Measurements from ENCODE around the gene RIMS4. TPM values are rescaled to one million over a fixed set of nuclear protein-coding genes. Genes with fewer than 3 reads are reported as not detected.

Gene RIMS4
- total RNA-seq, 1 experiment from 2014 or later: 0.02 TPM

- DNase-seq (ENCODE audit: low read depth): no peak
Observed at GRCh38 chr20:44796311-44796710, 14.0 kb downstream of the RIMS4 start.

GRCh38 chr20:44795836-44796235 is 14.5 kb downstream of the RIMS4 start:
- DNase-seq (ENCODE audit: low read depth): no peak

GRCh38 chr20:44792796-44793195 is 17.6 kb downstream of the RIMS4 start:
- DNase-seq (ENCODE audit: low read depth): no peak

- no peak for DNase-seq (ENCODE audit: low read depth)
Observed at GRCh38 chr20:44790638-44791393, 19.5 kb downstream of the RIMS4 start.

GRCh38 chr20:44788706-44789456 is 21.5 kb downstream of the RIMS4 start:
- no peak for DNase-seq (ENCODE audit: low read depth)

- no peak for DNase-seq (ENCODE audit: low read depth)
Observed at GRCh38 chr20:44787299-44787698, 23.0 kb downstream of the RIMS4 start.

GRCh38 chr20:44785768-44786167 is 24.6 kb downstream of the RIMS4 start:
- DNase-seq (ENCODE audit: low read depth): peak; percentile 25

GRCh38 chr20:44784688-44785087 is 25.7 kb downstream of the RIMS4 start:
- DNase-seq (ENCODE audit: low read depth): no peak

- DNase-seq (ENCODE audit: low read depth): no peak
Observed at GRCh38 chr20:44781791-44782190, 28.6 kb downstream of the RIMS4 start.

- DNase-seq (ENCODE audit: low read depth): no peak
Observed at GRCh38 chr20:44781118-44781517, 29.2 kb downstream of the RIMS4 start.

GRCh38 chr20:44780226-44780625 is 30.1 kb downstream of the RIMS4 start:
- DNase-seq (ENCODE audit: low read depth): peak; percentile 61

- DNase-seq (ENCODE audit: low read depth): peak; percentile 43
Observed at GRCh38 chr20:44776980-44777379, 33.4 kb downstream of the RIMS4 start.

- no peak for DNase-seq (ENCODE audit: low read depth)
Observed at GRCh38 chr20:44773070-44773829, 37.1 kb downstream of the RIMS4 start.

- DNase-seq (ENCODE audit: low read depth): no peak
Observed at GRCh38 chr20:44772636-44773035, 37.7 kb downstream of the RIMS4 start.

- no peak for DNase-seq (ENCODE audit: low read depth)
Observed at GRCh38 chr20:44771172-44771535, 39.2 kb downstream of the RIMS4 start.

- no peak for DNase-seq (ENCODE audit: low read depth)
Observed at GRCh38 chr20:44770484-44771171, 39.7 kb downstream of the RIMS4 start.

- DNase-seq (ENCODE audit: low read depth): no peak
Observed at GRCh38 chr20:44769481-44769863, 40.9 kb downstream of the RIMS4 start.

GRCh38 chr20:44768854-44769480 is 41.4 kb downstream of the RIMS4 start:
- no peak for DNase-seq (ENCODE audit: low read depth)

GRCh38 chr20:44768256-44768655 is 42.1 kb downstream of the RIMS4 start:
- no peak for DNase-seq (ENCODE audit: low read depth)

- DNase-seq (ENCODE audit: low read depth): peak; percentile 51
Observed at GRCh38 chr20:44765701-44766347, 44.5 kb downstream of the RIMS4 start.

- no peak for DNase-seq (ENCODE audit: low read depth)
Observed at GRCh38 chr20:44765091-44765490, 45.3 kb downstream of the RIMS4 start.
